Activated B cell treated with CpG ODN at 0.5 μM for 24 hours (primary cell): ENCODE data around the gene RASGRP3. TPM values are rescaled to one million over a fixed set of nuclear protein-coding genes. Genes with fewer than 3 reads are reported as not detected.

ENCODE experiments used
- ATAC-seq: fragments of 200-7000 bp; cut with Tn5 transposase; one replicate; pipeline ENCODE4 v1.10.0; 2021; ENCODE audit warnings: low read depth, mild to moderate bottlenecking, moderate library complexity
- CTCF ChIA-PET: fragments of 350-600 bp; sonication (Branson Sonifier 250); formaldehyde crosslinking; loops from one replicate; lab custom pipeline; 2021; ENCODE audit warnings: antibody characterized with exemption; lab: Charles Lee
- POLR2A ChIA-PET: fragments of 350-600 bp; sonication (Branson Sonifier 250); formaldehyde crosslinking; loops from one replicate; lab custom pipeline; 2021; ENCODE audit warnings: antibody characterized with exemption; lab: Charles Lee
- DNase-seq: peaks from one replicate; pipeline ENCODE4 v3.0.0; 2022
- H3K27ac Mint-ChIP-seq: one replicate; pipeline ENCODE4 v1.8.0; 2020; ENCODE audit warnings: mixed read lengths
- H3K27me3 Mint-ChIP-seq: one replicate; pipeline ENCODE4 v1.8.0; 2021; ENCODE audit warnings: mixed read lengths
- H3K36me3 Mint-ChIP-seq: one replicate; pipeline ENCODE4 v1.8.0; 2021; ENCODE audit warnings: low read depth, mixed read lengths
- H3K4me1 Mint-ChIP-seq: one replicate; pipeline ENCODE4 v1.8.0; 2021; ENCODE audit warnings: mixed read lengths
- H3K4me3 Mint-ChIP-seq: one replicate; pipeline ENCODE4 v1.8.0; 2020; ENCODE audit warnings: mild to moderate bottlenecking, mixed read lengths
- H3K9me3 Mint-ChIP-seq: one replicate; pipeline ENCODE4 v1.8.0; 2020; ENCODE audit warnings: mixed read lengths
- intact Hi-C: fragments of 100-400 bp; cut with micrococcal nuclease; formaldehyde crosslinking; loops from one replicate; pipeline ENCODE4 v1.15.1; 2024
- total RNA-seq: library from RNA; stranded (reverse); gene quantifications from 2 replicates; pipeline ENCODE4 v1.2.3, GENCODE V29; 2022
- TF ChIP-seq, protein P1 (sequence below): fragments of 200-600 bp; IDR thresholded peaks from one replicate; pipeline ENCODE4 v1.8.0; 2022; ENCODE audit warnings: antibody characterized with exemption, mild to moderate bottlenecking

Gene RASGRP3
- total RNA-seq, 1 donor from 2014 or later, result 205 TPM

DNA sequence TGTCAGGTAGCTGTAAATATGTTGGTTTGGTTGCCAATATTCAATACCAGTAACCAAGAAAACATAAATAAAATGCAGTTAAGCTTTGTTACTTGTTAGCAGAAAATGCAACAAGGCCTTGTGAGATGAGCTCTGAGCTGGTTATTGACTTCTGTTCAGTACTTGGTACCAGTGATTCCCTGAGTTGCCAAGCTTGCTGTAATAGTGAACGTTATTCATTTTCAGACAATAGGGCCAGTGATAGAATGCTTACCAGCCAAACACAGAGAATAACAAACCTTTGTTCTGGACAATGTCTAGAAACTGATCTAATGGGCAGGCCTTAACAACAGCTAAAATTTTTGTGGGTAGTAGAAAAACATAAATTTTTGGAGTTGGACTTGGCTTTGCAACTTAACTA is 29.5 kb downstream of the RASGRP3 start:
- Mint-ChIP-seq H3K9me3 (no peaks in the 10 kb centered on the region), H3K27ac (no peak overlapping the region), H3K36me3 (peaks cover 54% of the 10 kb centered on the region), H3K4me1 (peaks cover 84% of the 10 kb centered on the region), H3K4me3 (no peak overlapping the region), H3K27me3 (no peaks in the 10 kb centered on the region)
- TF ChIP-seq, protein P1, sequence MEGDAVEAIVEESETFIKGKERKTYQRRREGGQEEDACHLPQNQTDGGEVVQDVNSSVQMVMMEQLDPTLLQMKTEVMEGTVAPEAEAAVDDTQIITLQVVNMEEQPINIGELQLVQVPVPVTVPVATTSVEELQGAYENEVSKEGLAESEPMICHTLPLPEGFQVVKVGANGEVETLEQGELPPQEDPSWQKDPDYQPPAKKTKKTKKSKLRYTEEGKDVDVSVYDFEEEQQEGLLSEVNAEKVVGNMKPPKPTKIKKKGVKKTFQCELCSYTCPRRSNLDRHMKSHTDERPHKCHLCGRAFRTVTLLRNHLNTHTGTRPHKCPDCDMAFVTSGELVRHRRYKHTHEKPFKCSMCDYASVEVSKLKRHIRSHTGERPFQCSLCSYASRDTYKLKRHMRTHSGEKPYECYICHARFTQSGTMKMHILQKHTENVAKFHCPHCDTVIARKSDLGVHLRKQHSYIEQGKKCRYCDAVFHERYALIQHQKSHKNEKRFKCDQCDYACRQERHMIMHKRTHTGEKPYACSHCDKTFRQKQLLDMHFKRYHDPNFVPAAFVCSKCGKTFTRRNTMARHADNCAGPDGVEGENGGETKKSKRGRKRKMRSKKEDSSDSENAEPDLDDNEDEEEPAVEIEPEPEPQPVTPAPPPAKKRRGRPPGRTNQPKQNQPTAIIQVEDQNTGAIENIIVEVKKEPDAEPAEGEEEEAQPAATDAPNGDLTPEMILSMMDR, result no peak
- ChIA-PET POLR2A (interaction anchor here (1.3 kb wide), 1 partner anchor 12 kb away, joined by 4 read pairs; no protein-coding TSS in a partner anchor), CTCF (interaction anchor here (0.9 to 1.0 kb wide), 2 partner anchors 29 to 30 kb away, joined by 3 to 4 read pairs; no protein-coding TSS in a partner anchor)
- ATAC-seq (no peak), DNase-seq (no peak)
- intact Hi-C loops, result loop anchor here (1.0 kb wide), 1 partner anchor 8 kb away; no protein-coding TSS in a partner anchor

DNA sequence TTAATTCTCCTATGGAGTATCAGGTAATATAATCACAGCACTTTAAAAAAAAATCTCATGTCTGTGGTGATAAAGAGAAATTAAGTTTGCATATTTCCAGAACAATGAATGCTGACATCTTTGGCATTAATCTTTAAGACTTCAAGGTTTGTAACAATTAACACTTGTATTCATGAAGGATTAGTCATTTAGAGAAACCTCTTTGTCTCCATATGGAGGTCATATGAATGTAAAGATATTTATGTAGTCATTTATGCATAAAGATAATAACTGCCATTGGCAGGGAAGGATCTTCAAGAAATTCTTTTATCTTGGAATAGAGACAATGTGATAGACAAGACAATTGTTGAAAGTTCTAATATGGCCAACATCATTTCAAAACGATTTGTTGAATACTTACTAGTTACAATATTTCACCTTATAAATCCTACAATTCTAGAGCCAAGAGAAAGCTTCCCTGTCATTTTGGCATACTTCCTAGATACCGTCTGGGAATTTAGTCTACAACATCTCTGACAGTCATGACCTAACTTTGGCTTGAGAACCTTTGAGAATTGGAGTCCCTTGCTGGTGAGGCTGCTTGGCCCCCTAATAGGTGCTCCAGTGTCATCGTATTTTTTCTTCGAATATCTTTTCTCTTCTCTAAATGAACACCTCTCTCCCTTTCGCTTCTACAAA is 33.6 kb downstream of the RASGRP3 start:
- DNase-seq (no peak), ATAC-seq (no peak)
- Mint-ChIP-seq H3K27ac (peak overlapping the region; percentile 39), H3K4me1 (peaks cover 60% of the 10 kb centered on the region), H3K9me3 (no peaks in the 10 kb centered on the region), H3K4me3 (no peak overlapping the region), H3K36me3 (peaks cover 66% of the 10 kb centered on the region), H3K27me3 (no peaks in the 10 kb centered on the region)
- POLR2A ChIA-PET, result interaction anchor here (1.1 to 2.0 kb wide), 2 partner anchors 30 to 33 kb away, joined by 4 to 5 read pairs; partner anchors contain the start of gene RASGRP3
- TF ChIP-seq, protein P1, result no peak
- intact Hi-C loops, result loop anchor here (5.0 kb wide), 1 partner anchor 33 kb away; the partner anchor contains the start of gene RASGRP3
- CTCF ChIA-PET, result no interaction called here

DNA sequence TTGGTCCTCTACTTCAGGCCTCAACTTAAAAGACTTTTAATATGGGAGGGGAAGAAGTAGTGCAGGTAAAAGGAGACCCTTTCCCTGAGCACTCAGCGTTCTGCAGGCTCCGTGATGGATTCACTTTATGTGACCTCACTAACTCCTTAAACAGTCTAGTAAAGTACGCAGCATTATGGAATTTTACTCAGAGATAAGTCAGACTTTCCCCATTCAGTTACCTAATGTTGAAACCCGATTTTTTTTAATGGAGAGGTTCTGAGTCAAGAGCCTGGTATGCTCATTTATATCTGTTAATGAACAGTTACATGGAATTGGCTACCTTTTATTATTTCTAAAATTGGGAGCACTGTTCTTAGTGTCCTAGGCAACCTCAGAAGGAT is 34.1 kb downstream of the RASGRP3 start:
- Mint-ChIP-seq H3K27me3 (no peaks in the 10 kb centered on the region), H3K36me3 (peaks cover 70% of the 10 kb centered on the region), H3K4me1 (peaks cover 59% of the 10 kb centered on the region), H3K9me3 (no peaks in the 10 kb centered on the region), H3K4me3 (no peak overlapping the region), H3K27ac (peak overlapping the region; percentile 39)
- intact Hi-C loops, result loop anchor here (5.0 kb wide), 1 partner anchor 33 kb away; the partner anchor contains the start of gene RASGRP3
- ATAC-seq, result no peak
- ChIA-PET POLR2A (no interaction called here), CTCF (no interaction called here)
- TF ChIP-seq, protein P1, result no peak
- no peak for DNase-seq

DNA sequence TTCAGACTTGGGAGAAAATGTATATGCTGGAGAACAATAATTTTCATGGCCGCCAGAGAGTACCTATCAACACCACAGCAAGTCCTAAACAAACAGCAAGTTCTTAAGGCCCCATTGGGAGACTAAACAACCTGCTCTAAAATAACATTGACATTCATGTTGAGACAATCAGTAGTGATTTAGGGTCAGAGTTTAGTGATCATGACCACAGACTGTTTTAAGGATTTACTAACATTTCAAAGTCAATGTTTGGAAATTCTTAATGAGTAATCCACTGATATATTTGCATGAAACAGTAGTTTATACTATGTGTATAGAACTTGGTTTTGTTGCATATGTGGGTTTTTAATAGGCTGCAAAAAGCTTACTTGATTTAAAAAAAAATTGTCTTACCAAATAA is 34.7 kb downstream of the RASGRP3 start:
- ChIA-PET POLR2A (no interaction called here), CTCF (no interaction called here)
- Mint-ChIP-seq H3K36me3 (peaks cover 72% of the 10 kb centered on the region), H3K27me3 (no peaks in the 10 kb centered on the region), H3K4me3 (no peak overlapping the region), H3K9me3 (no peaks in the 10 kb centered on the region), H3K27ac (peak overlapping the region; percentile 41), H3K4me1 (peaks cover 55% of the 10 kb centered on the region)
- TF ChIP-seq, protein P1, result no peak
- no peak for DNase-seq
- intact Hi-C loops, result loop anchor here (1.0 to 5.0 kb wide), 2 partner anchors 13 to 34 kb away; partner anchors contain the start of gene RASGRP3
- no peak for ATAC-seq

- Mint-ChIP-seq H3K27me3 (no peaks in the 10 kb centered on the region), H3K27ac (peak overlapping the region; percentile 57), H3K36me3 (peaks cover 74% of the 10 kb centered on the region), H3K9me3 (no peaks in the 10 kb centered on the region), H3K4me1 (peaks cover 46% of the 10 kb centered on the region), H3K4me3 (no peak overlapping the region)
- POLR2A ChIA-PET, result interaction anchor here (2.1 kb wide), 1 partner anchor 35 kb away, joined by 5 read pairs; no protein-coding TSS in a partner anchor
- CTCF ChIA-PET, result interaction anchor here (1.0 kb wide), 1 partner anchor 36 kb away, joined by 3 read pairs; no protein-coding TSS in a partner anchor
- DNase-seq, result no peak
- no peak for ATAC-seq
- TF ChIP-seq, protein P1, result no peak
- intact Hi-C loops, result loop anchor here (5.0 kb wide), 1 partner anchor 35 kb away; the partner anchor contains the start of gene RASGRP3
Observed at GRCh38 chr2:33512112-33512511, 35.7 kb downstream of the RASGRP3 start.
